ENCODE measurements around the gene TP53I11.

TP53I11 gene

GRCh38 chr11:44910591-44910990 lies 40.1 kb downstream of the TP53I11 start:
- H3K27ac Mint-ChIP-seq = no peak overlapping the region
- no peaks in the 10 kb centered on the region for H3K27me3 Mint-ChIP-seq
- H3K4me3 Mint-ChIP-seq = no peak overlapping the region

GRCh38 chr11:44909557-44909956 lies 41.1 kb downstream of the TP53I11 start:
- no peaks in the 10 kb centered on the region for H3K4me1 Mint-ChIP-seq (ENCODE audit: low read depth)
- H3K36me3 Mint-ChIP-seq (ENCODE audit: low read depth) = no peaks in the 10 kb centered on the region
- H3K27me3 Mint-ChIP-seq = no peaks in the 10 kb centered on the region
- H3K27ac Mint-ChIP-seq = no peak overlapping the region
- no peak overlapping the region for H3K4me3 Mint-ChIP-seq
- H3K9me3 Mint-ChIP-seq = no peaks in the 10 kb centered on the region

More at GRCh38 chr11:44910591-44910990, 40.1 kb downstream of the TP53I11 start:
- Mint-ChIP-seq H3K4me1 (ENCODE audit: low read depth) (no peaks in the 10 kb centered on the region), H3K36me3 (ENCODE audit: low read depth) (no peaks in the 10 kb centered on the region), H3K9me3 (no peaks in the 10 kb centered on the region)

- Mint-ChIP-seq H3K4me3 (no peak overlapping the region), H3K9me3 (no peaks in the 10 kb centered on the region), H3K4me1 (ENCODE audit: low read depth) (no peaks in the 10 kb centered on the region), H3K27me3 (no peaks in the 10 kb centered on the region), H3K27ac (no peak overlapping the region), H3K36me3 (ENCODE audit: low read depth) (no peaks in the 10 kb centered on the region)
Measured at GRCh38 chr11:44906649-44907048, 44.0 kb downstream of the TP53I11 start.

GRCh38 chr11:44905131-44905866 lies 45.4 kb downstream of the TP53I11 start:
- Mint-ChIP-seq H3K9me3 (no peaks in the 10 kb centered on the region), H3K27ac (no peak overlapping the region), H3K27me3 (no peaks in the 10 kb centered on the region), H3K36me3 (ENCODE audit: low read depth) (no peaks in the 10 kb centered on the region), H3K4me1 (ENCODE audit: low read depth) (no peaks in the 10 kb centered on the region), H3K4me3 (no peak overlapping the region)

- Mint-ChIP-seq H3K27me3 (no peaks in the 10 kb centered on the region), H3K27ac (no peak overlapping the region), H3K4me1 (ENCODE audit: low read depth) (no peaks in the 10 kb centered on the region), H3K4me3 (no peak overlapping the region), H3K36me3 (ENCODE audit: low read depth) (no peaks in the 10 kb centered on the region), H3K9me3 (no peaks in the 10 kb centered on the region)
Measured at GRCh38 chr11:44904261-44905020, 46.2 kb downstream of the TP53I11 start.

- H3K36me3 Mint-ChIP-seq (ENCODE audit: low read depth) = no peaks in the 10 kb centered on the region
- no peaks in the 10 kb centered on the region for H3K27me3 Mint-ChIP-seq
- H3K4me3 Mint-ChIP-seq = no peak overlapping the region
- no peaks in the 10 kb centered on the region for H3K9me3 Mint-ChIP-seq
- no peaks in the 10 kb centered on the region for H3K4me1 Mint-ChIP-seq (ENCODE audit: low read depth)
- H3K27ac Mint-ChIP-seq = no peak overlapping the region
Measured at GRCh38 chr11:44903518-44903917, 47.2 kb downstream of the TP53I11 start.

- Mint-ChIP-seq H3K4me1 (ENCODE audit: low read depth) (no peaks in the 10 kb centered on the region), H3K36me3 (ENCODE audit: low read depth) (no peaks in the 10 kb centered on the region), H3K27me3 (no peaks in the 10 kb centered on the region), H3K4me3 (no peak overlapping the region), H3K9me3 (no peaks in the 10 kb centered on the region), H3K27ac (no peak overlapping the region)
Measured at GRCh38 chr11:44903035-44903434, 47.6 kb downstream of the TP53I11 start.

GRCh38 chr11:44901786-44902185 lies 48.9 kb downstream of the TP53I11 start:
- no peaks in the 10 kb centered on the region for H3K36me3 Mint-ChIP-seq (ENCODE audit: low read depth)
- H3K4me1 Mint-ChIP-seq (ENCODE audit: low read depth) = no peaks in the 10 kb centered on the region
- no peak overlapping the region for H3K27ac Mint-ChIP-seq
- no peak overlapping the region for H3K4me3 Mint-ChIP-seq
- H3K9me3 Mint-ChIP-seq = no peaks in the 10 kb centered on the region
- H3K27me3 Mint-ChIP-seq = no peaks in the 10 kb centered on the region

- no peaks in the 10 kb centered on the region for H3K36me3 Mint-ChIP-seq (ENCODE audit: low read depth)
Measured at GRCh38 chr11:44901120-44901633, 49.5 kb downstream of the TP53I11 start.

GRCh38 chr11:44899959-44900358 lies 50.7 kb downstream of the TP53I11 start:
- H3K4me3 Mint-ChIP-seq = no peak overlapping the region
- no peak overlapping the region for H3K27ac Mint-ChIP-seq
- H3K4me1 Mint-ChIP-seq (ENCODE audit: low read depth) = no peaks in the 10 kb centered on the region
- peaks cover 5% of the 10 kb centered on the region for H3K27me3 Mint-ChIP-seq
- H3K9me3 Mint-ChIP-seq = no peaks in the 10 kb centered on the region
- H3K36me3 Mint-ChIP-seq (ENCODE audit: low read depth) = no peaks in the 10 kb centered on the region

More at GRCh38 chr11:44901120-44901633, 49.5 kb downstream of the TP53I11 start:
- no peaks in the 10 kb centered on the region for H3K4me1 Mint-ChIP-seq (ENCODE audit: low read depth)
- no peak overlapping the region for H3K4me3 Mint-ChIP-seq
- no peaks in the 10 kb centered on the region for H3K9me3 Mint-ChIP-seq
- no peak overlapping the region for H3K27ac Mint-ChIP-seq
- no peaks in the 10 kb centered on the region for H3K27me3 Mint-ChIP-seq

GRCh38 chr11:44893846-44894617 lies 56.7 kb downstream of the TP53I11 start:
- H3K36me3 Mint-ChIP-seq (ENCODE audit: low read depth) = no peaks in the 10 kb centered on the region

GRCh38 chr11:44893308-44893822 lies 57.3 kb downstream of the TP53I11 start:
- no peaks in the 10 kb centered on the region for H3K4me1 Mint-ChIP-seq (ENCODE audit: low read depth)
- H3K4me3 Mint-ChIP-seq = no peak overlapping the region
- no peaks in the 10 kb centered on the region for H3K9me3 Mint-ChIP-seq
- peaks cover 5% of the 10 kb centered on the region for H3K27me3 Mint-ChIP-seq
- no peaks in the 10 kb centered on the region for H3K36me3 Mint-ChIP-seq (ENCODE audit: low read depth)
- no peak overlapping the region for H3K27ac Mint-ChIP-seq

More at GRCh38 chr11:44893846-44894617, 56.7 kb downstream of the TP53I11 start:
- Mint-ChIP-seq H3K9me3 (no peaks in the 10 kb centered on the region), H3K27ac (no peak overlapping the region), H3K27me3 (peaks cover 5% of the 10 kb centered on the region), H3K4me3 (no peak overlapping the region), H3K4me1 (ENCODE audit: low read depth) (no peaks in the 10 kb centered on the region)

GRCh38 chr11:44892843-44893242 lies 57.8 kb downstream of the TP53I11 start:
- no peak overlapping the region for H3K27ac Mint-ChIP-seq
- peaks cover 5% of the 10 kb centered on the region for H3K27me3 Mint-ChIP-seq
- H3K4me1 Mint-ChIP-seq (ENCODE audit: low read depth) = no peaks in the 10 kb centered on the region
- no peaks in the 10 kb centered on the region for H3K9me3 Mint-ChIP-seq
- no peak overlapping the region for H3K4me3 Mint-ChIP-seq
- H3K36me3 Mint-ChIP-seq (ENCODE audit: low read depth) = no peaks in the 10 kb centered on the region

- Mint-ChIP-seq H3K36me3 (ENCODE audit: low read depth) (no peaks in the 10 kb centered on the region), H3K27me3 (peaks cover 4% of the 10 kb centered on the region), H3K4me3 (no peak overlapping the region), H3K4me1 (ENCODE audit: low read depth) (no peaks in the 10 kb centered on the region), H3K27ac (no peak overlapping the region), H3K9me3 (no peaks in the 10 kb centered on the region)
Measured at GRCh38 chr11:44889266-44889665, 61.4 kb downstream of the TP53I11 start.
